Endothelial cell of umbilical vein (primary cell): ENCODE data around the gene TEC. TPM values are rescaled to one million over a fixed set of nuclear protein-coding genes. Genes with fewer than 3 reads are reported as not detected.
A peak's percentile ranks its signal among the peaks of the same experiment; 100 is the strongest.

Source experiments
- BruUV-seq: library from RNA; stranded (reverse); fragments of 400-500 nt; replicated peaks from 2 replicates; lab custom pipeline; 2021; lab: Mats Ljungman, UMichigan
- CTCF ChIA-PET: fragments of 300-600, 350-600 bp; sonication (Branson Sonifier 250); formaldehyde crosslinking; loops from one replicate; lab custom pipeline; 2021; ENCODE audit warnings: antibody characterized with exemption, inconsistent platforms; lab: Charles Lee
- POLR2A ChIA-PET: fragments of 300-600, 350-600 bp; sonication (Branson Sonifier 250); formaldehyde crosslinking; loops from one replicate; lab custom pipeline; 2021; ENCODE audit warnings: antibody characterized with exemption, inconsistent platforms; lab: Charles Lee
- DNase-seq: peaks from one replicate; pipeline ENCODE4 v3.0.0-alpha.2; 2011; ENCODE audit warnings: low read depth, low spot score
- FAIRE-seq: peaks from 2 replicates; lab custom pipeline; 2011; peaks lifted over from hg19 to GRCh38; lab: Jason Lieb, UNC
- H2AFZ ChIP-seq: 2 replicates; pipeline ENCODE4 v1.6.0; 2012; ENCODE audit warnings: low read depth, low read length, control low read depth, inconsistent platforms
- H3K27ac ChIP-seq: 2 replicates; pipeline ENCODE4 v1.5.1; 2011; ENCODE audit warnings: low read depth, mild to moderate bottlenecking, control low read depth, low read length, moderate library complexity; ENCODE audit not compliant: insufficient read depth
- H3K27me3 ChIP-seq, 2 experiments: 2 replicates each; pipeline versions ENCODE4 v1.6.0 to v1.6.1; 2011; ENCODE audit warnings: low read length in 2 of 2, mixed read lengths in 1 of 2; ENCODE audit not compliant: control insufficient read depth in 2 of 2, insufficient read depth in 2 of 2
- H3K36me3 ChIP-seq, 2 experiments: 2 replicates in 1 of 2; 3 replicates in 1 of 2; pipeline ENCODE4 v1.5.1; 2011; ENCODE audit warnings: low read length in 2 of 2, mild to moderate bottlenecking in 1 of 2, moderate library complexity in 1 of 2; ENCODE audit not compliant: control insufficient read depth in 2 of 2, insufficient read depth in 2 of 2; ENCODE audit errors: extremely low read depth in 1 of 2
- H3K4me1 ChIP-seq: 3 replicates; pipeline ENCODE4 v1.5.1; 2011; ENCODE audit warnings: mild to moderate bottlenecking, low read length; ENCODE audit not compliant: control insufficient read depth, insufficient read depth; ENCODE audit errors: extremely low read depth
- H3K4me2 ChIP-seq: 2 replicates; pipeline ENCODE4 v1.6.1; 2011; ENCODE audit warnings: low read length, control low read depth, mixed read lengths; ENCODE audit not compliant: insufficient read depth
- H3K4me3 ChIP-seq, 3 experiments: fragments of 200-600 bp in 1 of 3; sonication (generic), shearing (Covaris generic) in 1 of 3; replicated peaks in 1 of 3; 2 replicates each; pipeline ENCODE4 v1.5.1; 2011 to 2016; ENCODE audit warnings: control low read depth in 3 of 3, low read length in 3 of 3, mild to moderate bottlenecking in 2 of 3, inconsistent platforms in 1 of 3, low read depth in 1 of 3, moderate library complexity in 1 of 3; ENCODE audit not compliant: insufficient read depth in 1 of 3
- H3K79me2 ChIP-seq: 2 replicates; pipeline ENCODE4 v1.6.0; 2012; ENCODE audit warnings: low read length, inconsistent platforms; ENCODE audit not compliant: control insufficient read depth, insufficient read depth
- H3K9ac ChIP-seq: replicated peaks from 2 replicates; pipeline ENCODE3; 2011; ENCODE audit warnings: low read length, control low read depth; ENCODE audit not compliant: insufficient read depth; ENCODE audit errors: extremely low read depth
- H3K9me1 ChIP-seq: replicated peaks from 3 replicates; pipeline ENCODE4 v1.6.0; 2011; ENCODE audit warnings: mild to moderate bottlenecking, low read length; ENCODE audit not compliant: control insufficient read depth, insufficient read depth; ENCODE audit errors: extremely low read depth
- H3K9me3 ChIP-seq: replicated peaks from 2 replicates; pipeline ENCODE4 v1.5.1; 2012; ENCODE audit warnings: low read length, inconsistent platforms; ENCODE audit not compliant: control insufficient read depth, insufficient read depth
- H4K20me1 ChIP-seq: replicated peaks from 2 replicates; pipeline ENCODE3; 2011; ENCODE audit warnings: mild to moderate bottlenecking, low read length; ENCODE audit not compliant: control insufficient read depth, insufficient read depth; ENCODE audit errors: extremely low read depth
- EZH2 ChIP-seq: IDR thresholded peaks from 2 replicates; pipeline ENCODE4 v1.6.1; 2012; ENCODE audit warnings: borderline replicate concordance, low read depth, mild to moderate bottlenecking, moderate library complexity, low read length, inconsistent platforms; ENCODE audit not compliant: severe bottlenecking
- FOS ChIP-seq: IDR thresholded peaks from 2 replicates; pipeline ENCODE4 v1.6.1; 2011; ENCODE audit warnings: mild to moderate bottlenecking, low read length, moderate library complexity, borderline replicate concordance; ENCODE audit not compliant: insufficient read depth
- GATA2 ChIP-seq: IDR thresholded peaks from 2 replicates; pipeline ENCODE4 v1.7.0; 2011; ENCODE audit warnings: low read depth, mild to moderate bottlenecking, moderate library complexity, mixed read lengths, low read length; ENCODE audit not compliant: insufficient read length, insufficient read depth
- JUN ChIP-seq: IDR thresholded peaks from 2 replicates; pipeline ENCODE4 v1.6.1; 2011; ENCODE audit warnings: borderline replicate concordance, low read depth; ENCODE audit not compliant: insufficient read length, insufficient read depth
- MYC ChIP-seq: IDR thresholded peaks from one replicate; pipeline ENCODE4 v1.6.1; 2011; ENCODE audit warnings: mild to moderate bottlenecking, low read depth, low read length
- POLR2A ChIP-seq: IDR thresholded peaks from 2 replicates; pipeline ENCODE4 v1.6.1; 2012; ENCODE audit warnings: low read depth, mild to moderate bottlenecking, control low read depth, low read length
- POLR2AphosphoS5 ChIP-seq: IDR thresholded peaks from 2 replicates; pipeline ENCODE4 v1.6.1; 2012; ENCODE audit warnings: low read depth, mild to moderate bottlenecking, control low read depth, low read length, moderate library complexity; ENCODE audit not compliant: insufficient read depth
- dilution Hi-C: fragments of 300-500 bp; cut with MboI; formaldehyde crosslinking; loops from one replicate; pipeline ENCODE4 v1.15.0; 2019; ENCODE audit warnings: low sequenced_read_pairs; ENCODE audit not compliant: extremely low pct_ligation_motif_present
- intact Hi-C: fragments of 100-400 bp; cut with micrococcal nuclease; formaldehyde crosslinking; loops from one replicate; pipeline ENCODE4 v1.10.0; 2022
- polyA plus RNA-seq, 4 experiments: library from polyadenylated mRNA; depleted of rRNA in 3 of 4; stranded (reverse) in 3 of 4; unstranded in 1 of 4; fragments of >200 nt; gene quantifications; 2 replicates each; pipeline versions ENCODE4 v1.2.1 to v1.2.3, GENCODE V29; 2011 to 2012; ENCODE audit warnings: missing spikeins in 1 of 4
- total RNA-seq: library from RNA; stranded (reverse); gene quantifications from 2 replicates; pipeline ENCODE4 v1.2.3, GENCODE V29; 2021
- TF ChIP-seq, protein P1 (sequence below), 2 donors: IDR thresholded peaks; 1 replicate in 1 of 2; 2 replicates in 1 of 2; pipeline ENCODE4 v1.5.1; 2011; ENCODE audit warnings: low read length in 2 of 2, mild to moderate bottlenecking in 2 of 2, moderate library complexity in 2 of 2, control low read depth in 1 of 2, inconsistent platforms in 1 of 2, low read depth in 1 of 2; ENCODE audit not compliant: insufficient read depth in 1 of 2; ENCODE audit errors: extremely low read depth in 1 of 2
- TF ChIP-seq, protein P2 (sequence below): IDR thresholded peaks from 2 replicates; pipeline ENCODE4 v1.6.1; 2011; ENCODE audit not compliant: insufficient read depth, insufficient read length

Gene TEC
- total and polyA plus RNA-seq, 2 donors (not counting 3 experiments of a cell fraction or from before 2014, with no cell fraction given): 0.08 to 0.86 TPM

DNA sequence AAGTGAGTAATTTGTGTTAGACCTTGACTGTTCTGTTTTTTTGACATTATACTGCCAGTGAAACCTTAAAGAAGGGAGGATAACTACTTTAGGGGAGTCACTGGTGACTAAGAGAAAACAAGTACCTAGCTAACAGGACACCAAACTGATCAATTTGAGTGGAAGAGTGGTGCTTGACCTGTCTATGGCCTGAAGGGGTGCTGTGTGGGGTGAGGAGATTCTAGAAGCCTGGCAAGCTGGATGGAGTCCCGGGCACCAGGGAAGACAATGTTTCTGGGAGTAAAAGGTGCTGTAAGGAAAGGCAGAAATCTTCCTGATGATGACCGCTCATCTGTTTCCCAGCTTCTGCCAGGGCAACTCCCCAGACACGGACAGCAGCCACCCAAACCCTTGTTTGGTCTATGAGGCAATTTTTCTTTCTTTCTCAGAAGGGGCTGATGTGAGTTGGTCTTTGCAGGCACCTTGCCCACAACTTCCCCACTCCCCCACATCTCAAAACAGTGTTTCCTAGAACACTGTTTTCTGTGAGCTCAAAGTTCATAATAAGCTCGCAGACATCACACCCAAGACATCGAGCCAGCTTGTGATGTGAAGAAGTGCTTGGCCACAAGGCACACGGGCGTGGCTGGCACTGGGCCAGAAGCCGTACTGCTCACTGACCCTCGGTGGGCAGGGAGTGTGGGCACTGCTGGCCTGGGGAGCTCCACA is 140.2 kb downstream of the TEC start:
- DNase-seq (no peak), FAIRE-seq (no peak)
- no peak overlapping the region for H3K9ac ChIP-seq
- peaks cover 19% of the 10 kb centered on the region for H3K4me1 ChIP-seq
- no peaks in the 10 kb centered on the region for H3K36me3 ChIP-seq
- H4K20me1 ChIP-seq: no peaks in the 10 kb centered on the region
- CTCF ChIA-PET: interaction anchor here (0.9 to 4.1 kb wide), 3 partner anchors 10 to 31 kb away, joined by 3 to 58 read pairs (median 3); no protein-coding TSS in a partner anchor
- dilution Hi-C loops (no loop called here), intact Hi-C loops (no loop called here)
- H2AFZ ChIP-seq: peak overlapping the region; percentile 46
- no peaks in the 10 kb centered on the region for H3K27me3 ChIP-seq
- no peak for TF ChIP-seq JUN
- no peak for TF ChIP-seq POLR2AphosphoS5
- TF ChIP-seq, protein P1, sequence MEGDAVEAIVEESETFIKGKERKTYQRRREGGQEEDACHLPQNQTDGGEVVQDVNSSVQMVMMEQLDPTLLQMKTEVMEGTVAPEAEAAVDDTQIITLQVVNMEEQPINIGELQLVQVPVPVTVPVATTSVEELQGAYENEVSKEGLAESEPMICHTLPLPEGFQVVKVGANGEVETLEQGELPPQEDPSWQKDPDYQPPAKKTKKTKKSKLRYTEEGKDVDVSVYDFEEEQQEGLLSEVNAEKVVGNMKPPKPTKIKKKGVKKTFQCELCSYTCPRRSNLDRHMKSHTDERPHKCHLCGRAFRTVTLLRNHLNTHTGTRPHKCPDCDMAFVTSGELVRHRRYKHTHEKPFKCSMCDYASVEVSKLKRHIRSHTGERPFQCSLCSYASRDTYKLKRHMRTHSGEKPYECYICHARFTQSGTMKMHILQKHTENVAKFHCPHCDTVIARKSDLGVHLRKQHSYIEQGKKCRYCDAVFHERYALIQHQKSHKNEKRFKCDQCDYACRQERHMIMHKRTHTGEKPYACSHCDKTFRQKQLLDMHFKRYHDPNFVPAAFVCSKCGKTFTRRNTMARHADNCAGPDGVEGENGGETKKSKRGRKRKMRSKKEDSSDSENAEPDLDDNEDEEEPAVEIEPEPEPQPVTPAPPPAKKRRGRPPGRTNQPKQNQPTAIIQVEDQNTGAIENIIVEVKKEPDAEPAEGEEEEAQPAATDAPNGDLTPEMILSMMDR (IDR thresholded peaks at IDR 0.05; ENCODE audit: extremely low read depth in 1 of 2, insufficient read depth in 1 of 2, low read depth in 1 of 2, low read length in 2 of 2): no peak
- TF ChIP-seq GATA2: no peak
- TF ChIP-seq MYC: no peak
- no peak for TF ChIP-seq POLR2A
- TF ChIP-seq EZH2: no peak
- TF ChIP-seq, protein P2, sequence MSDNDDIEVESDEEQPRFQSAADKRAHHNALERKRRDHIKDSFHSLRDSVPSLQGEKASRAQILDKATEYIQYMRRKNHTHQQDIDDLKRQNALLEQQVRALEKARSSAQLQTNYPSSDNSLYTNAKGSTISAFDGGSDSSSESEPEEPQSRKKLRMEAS: no peak
- TF ChIP-seq FOS: no peak
- H3K4me2 ChIP-seq: no peak overlapping the region
- POLR2A ChIA-PET: no interaction called here
- H3K4me3 ChIP-seq: no peak overlapping the region
- BruUV-seq: no TSS peak
- no peaks in the 10 kb centered on the region for H3K9me1 ChIP-seq
- no peaks in the 10 kb centered on the region for H3K9me3 ChIP-seq
- no peaks in the 10 kb centered on the region for H3K79me2 ChIP-seq
- no peak overlapping the region for H3K27ac ChIP-seq
